Stomach (tissue), 4 donors: ENCODE results near the gene SNX33.

Source experiments
- EP300 ChIP-seq: sonication (generic); formaldehyde crosslinking; IDR thresholded peaks from one replicate; pipeline ENCODE4 v1.6.1; 2017; ENCODE audit warnings: antibody characterized with exemption
- POLR2A ChIP-seq, 4 donors: fragments of 450-650 bp; IDR thresholded peaks; one replicate each; pipeline ENCODE4 v1.6.1; 2016; ENCODE audit warnings: antibody characterized with exemption in 4 of 4, control low read depth in 2 of 4, mild to moderate bottlenecking in 1 of 4, moderate library complexity in 1 of 4
- POLR2AphosphoS5 ChIP-seq, 3 donors: sonication (generic); formaldehyde crosslinking; IDR thresholded peaks; one replicate each; pipeline ENCODE4 v1.6.1; 2016; ENCODE audit warnings: antibody characterized with exemption in 3 of 3
- TF ChIP-seq, protein P1 (sequence below), 7 experiments: fragments of 450-650 bp in 4 of 7; fragments of 200-600 bp in 3 of 7; sonication (generic) in 3 of 7; IDR thresholded peaks; one replicate each; pipeline ENCODE4 v1.5.1; 2016 to 2019; ENCODE audit warnings: antibody characterized with exemption in 7 of 7, control low read depth in 2 of 7, mild to moderate bottlenecking in 1 of 7

DNA sequence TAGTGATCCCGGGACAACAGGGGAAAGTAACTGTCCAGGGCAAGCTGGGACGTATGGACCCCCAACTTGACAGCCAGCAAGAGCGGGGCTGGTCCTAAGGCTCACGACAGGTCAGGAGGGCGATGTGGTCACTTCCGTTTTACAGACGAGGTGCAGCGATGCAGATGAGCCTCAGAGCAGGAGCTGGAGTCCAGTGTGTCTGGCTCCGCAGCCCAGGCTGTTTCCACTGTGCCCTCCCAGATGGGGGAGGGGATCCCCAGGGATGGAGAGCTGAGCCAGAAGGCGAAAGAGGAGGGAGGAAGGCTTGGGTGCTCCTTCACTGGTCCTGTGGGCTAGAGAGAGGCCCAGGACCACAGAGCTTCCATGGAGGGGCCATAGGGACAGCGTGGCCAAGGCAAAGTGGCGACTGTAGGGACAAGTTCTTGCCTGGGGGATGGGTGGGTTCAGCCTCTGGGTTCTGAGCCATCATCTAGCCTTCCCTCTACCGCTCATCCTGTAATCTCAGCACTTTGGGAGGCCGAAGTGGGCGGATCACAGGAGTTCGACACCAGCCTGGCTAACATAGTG is 5.7 kb downstream of the SNX33 start:
- TF ChIP-seq EP300 (no peak), POLR2A (IDR thresholded peaks at IDR 0.05) (no peak), POLR2AphosphoS5 (IDR thresholded peaks at IDR 0.05) (no peak)
- TF ChIP-seq, protein P1, sequence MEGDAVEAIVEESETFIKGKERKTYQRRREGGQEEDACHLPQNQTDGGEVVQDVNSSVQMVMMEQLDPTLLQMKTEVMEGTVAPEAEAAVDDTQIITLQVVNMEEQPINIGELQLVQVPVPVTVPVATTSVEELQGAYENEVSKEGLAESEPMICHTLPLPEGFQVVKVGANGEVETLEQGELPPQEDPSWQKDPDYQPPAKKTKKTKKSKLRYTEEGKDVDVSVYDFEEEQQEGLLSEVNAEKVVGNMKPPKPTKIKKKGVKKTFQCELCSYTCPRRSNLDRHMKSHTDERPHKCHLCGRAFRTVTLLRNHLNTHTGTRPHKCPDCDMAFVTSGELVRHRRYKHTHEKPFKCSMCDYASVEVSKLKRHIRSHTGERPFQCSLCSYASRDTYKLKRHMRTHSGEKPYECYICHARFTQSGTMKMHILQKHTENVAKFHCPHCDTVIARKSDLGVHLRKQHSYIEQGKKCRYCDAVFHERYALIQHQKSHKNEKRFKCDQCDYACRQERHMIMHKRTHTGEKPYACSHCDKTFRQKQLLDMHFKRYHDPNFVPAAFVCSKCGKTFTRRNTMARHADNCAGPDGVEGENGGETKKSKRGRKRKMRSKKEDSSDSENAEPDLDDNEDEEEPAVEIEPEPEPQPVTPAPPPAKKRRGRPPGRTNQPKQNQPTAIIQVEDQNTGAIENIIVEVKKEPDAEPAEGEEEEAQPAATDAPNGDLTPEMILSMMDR (IDR thresholded peaks at IDR 0.05) = no peak
